GM23338 (cell line): ENCODE data around the gene CCSER2. TPM values are rescaled to one million over a fixed set of nuclear protein-coding genes. Genes with fewer than 3 reads are reported as not detected.

Source experiments
- ATAC-seq: fragments of 200-7000 bp; cut with Tn5 transposase; 3 replicates; pipeline ENCODE4 v1.9.1; 2020
- DNase-seq: peaks from one replicate; pipeline ENCODE4 v3.0.0-alpha.2; 2015; ENCODE audit warnings: low spot score
- H2AFZ ChIP-seq: fragments of 200-600 bp; sonication (generic); 2 replicates; pipeline ENCODE4 v1.8.0; 2016; ENCODE audit warnings: antibody characterized with exemption, mild to moderate bottlenecking, moderate library complexity
- H3F3A ChIP-seq: fragments of 200-600 bp; sonication (generic); replicated peaks from 2 replicates; pipeline ENCODE4 v1.8.0; 2017; ENCODE audit warnings: antibody characterized with exemption, mixed run types, low read depth
- H3K27ac ChIP-seq: fragments of 200-600 bp; sonication (generic); 2 replicates; pipeline ENCODE4 v1.6.1; 2016; ENCODE audit warnings: low read depth
- H3K27me3 ChIP-seq: fragments of 200-600 bp; sonication (generic); 2 replicates; pipeline ENCODE4 v1.8.0; 2016; ENCODE audit warnings: mild to moderate bottlenecking, mixed run types, moderate library complexity; ENCODE audit not compliant: insufficient read depth
- H3K36me3 ChIP-seq: fragments of 200-600 bp; sonication (generic); 2 replicates; pipeline ENCODE4 v1.8.0; 2016; ENCODE audit warnings: mild to moderate bottlenecking; ENCODE audit not compliant: insufficient read depth
- H3K4me1 ChIP-seq: fragments of 200-600 bp; sonication (generic); 2 replicates; pipeline ENCODE4 v1.8.0; 2016; ENCODE audit warnings: mild to moderate bottlenecking, moderate library complexity; ENCODE audit not compliant: insufficient read depth
- H3K4me2 ChIP-seq: fragments of 200-600 bp; sonication (generic); 2 replicates; pipeline ENCODE4 v1.7.1; 2017; ENCODE audit warnings: mixed run types
- H3K4me3 ChIP-seq: fragments of 200-600 bp; sonication (generic); 2 replicates; pipeline ENCODE4 v1.6.1; 2016; ENCODE audit warnings: mixed run types
- H3K79me2 ChIP-seq: fragments of 200-600 bp; sonication (generic); replicated peaks from 2 replicates; pipeline ENCODE4 v1.8.0; 2017; ENCODE audit warnings: mild to moderate bottlenecking; ENCODE audit not compliant: insufficient read depth
- H3K9me2 ChIP-seq: fragments of 200-600 bp; sonication (generic); 2 replicates; pipeline ENCODE4 v1.8.0; 2017; ENCODE audit not compliant: insufficient read depth
- H4K20me1 ChIP-seq: fragments of 200-600 bp; sonication (generic); replicated peaks from 2 replicates; pipeline ENCODE4 v1.8.0; 2017; ENCODE audit warnings: mild to moderate bottlenecking; ENCODE audit not compliant: insufficient read depth
- H3K27ac Mint-ChIP-seq: 2 replicates; pipeline ENCODE4 v1.8.0; 2020; ENCODE audit warnings: inconsistent platforms, mild to moderate bottlenecking, moderate library complexity, mixed read lengths
- H3K27me3 Mint-ChIP-seq: 3 replicates; pipeline ENCODE4 v1.8.0; 2022; ENCODE audit warnings: low read depth, mild to moderate bottlenecking, moderate library complexity, mixed read lengths, inconsistent platforms; ENCODE audit not compliant: insufficient read depth, poor library complexity
- H3K36me3 Mint-ChIP-seq: 3 replicates; pipeline ENCODE4 v1.8.0; 2021; ENCODE audit warnings: low read depth, mild to moderate bottlenecking, inconsistent platforms, moderate library complexity, mixed read lengths
- H3K4me1 Mint-ChIP-seq: 3 replicates; pipeline ENCODE4 v1.8.0; 2020; ENCODE audit warnings: mild to moderate bottlenecking, inconsistent platforms, mixed read lengths
- H3K4me3 Mint-ChIP-seq: 3 replicates; pipeline ENCODE4 v1.8.0; 2021; ENCODE audit warnings: moderate library complexity, mild to moderate bottlenecking, inconsistent platforms, mixed read lengths
- H3K9me3 Mint-ChIP-seq: 3 replicates; pipeline ENCODE4 v1.8.0; 2020; ENCODE audit warnings: moderate library complexity, mild to moderate bottlenecking, inconsistent platforms, mixed read lengths
- EZH2 ChIP-seq: fragments of 200-600 bp; sonication (generic); IDR thresholded peaks from one replicate; pipeline ENCODE4 v1.8.0; 2017; ENCODE audit warnings: antibody characterized with exemption, mild to moderate bottlenecking, low read depth; ENCODE audit not compliant: unreplicated experiment
- EZH2phosphoT487 ChIP-seq: fragments of 200-600 bp; sonication (generic); IDR thresholded peaks from one replicate; pipeline ENCODE4 v1.8.1; 2018; ENCODE audit warnings: antibody characterized with exemption; ENCODE audit not compliant: unreplicated experiment
- JUNB ChIP-seq: IDR thresholded peaks from one replicate; pipeline ENCODE4 v1.6.1; 2016; ENCODE audit warnings: antibody characterized with exemption; ENCODE audit not compliant: unreplicated experiment
- POLR2AphosphoS5 ChIP-seq: IDR thresholded peaks from 2 replicates; pipeline ENCODE4 v1.6.1; 2016; ENCODE audit warnings: antibody characterized with exemption, low read depth
- STAT1 ChIP-seq: IDR thresholded peaks from one replicate; pipeline ENCODE4 v1.6.1; 2016; ENCODE audit warnings: antibody characterized with exemption; ENCODE audit not compliant: unreplicated experiment
- ZNF114 ChIP-seq: fragments of 250-450 bp; sonication (Bioruptor Pico); IDR thresholded peaks from 2 replicates; pipeline ENCODE4 v1.5.0; 2020; ENCODE audit warnings: mild to moderate bottlenecking, moderate library complexity
- ZNF331 ChIP-seq: fragments of 250-450 bp; sonication (Bioruptor Pico); IDR thresholded peaks from 2 replicates; pipeline ENCODE4 v1.5.0; 2020; ENCODE audit warnings: low read depth, mild to moderate bottlenecking, moderate library complexity
- polyA plus RNA-seq: library from polyadenylated mRNA; unstranded; fragments of >200 nt; fragmentation: Nextera tagmentation; extraction: Ambion mirVana; gene quantifications from 2 replicates; pipeline ENCODE4 v1.2.1, GENCODE V29; 2016
- total RNA-seq: library from RNA; depleted of rRNA; stranded (reverse); fragments of >200 nt; shearing (Covaris generic); gene quantifications from 2 replicates; pipeline ENCODE4 v1.2.3, GENCODE V29; 2014
- TF ChIP-seq, protein P1 (sequence below): IDR thresholded peaks from one replicate; pipeline ENCODE4 v1.6.1; 2018; ENCODE audit warnings: antibody characterized with exemption; ENCODE audit not compliant: unreplicated experiment
- TF ChIP-seq, protein P2 (sequence below), 2 experiments: fragments of 200-600 bp in 1 of 2; sonication (generic) in 1 of 2; conservative IDR thresholded peaks; 2 replicates each; pipeline versions ENCODE4 v1.5.1 to v1.6.1; 2016 to 2017; ENCODE audit warnings: antibody characterized with exemption in 2 of 2, low read depth in 2 of 2, mild to moderate bottlenecking in 2 of 2, moderate library complexity in 1 of 2
- TF ChIP-seq, protein P3 (sequence below): IDR thresholded peaks from 2 replicates; pipeline ENCODE4 v1.6.1; 2016; ENCODE audit warnings: antibody characterized with exemption

Gene CCSER2
- total and polyA plus RNA-seq, 2 experiments from 2014 or later, result 30.6 to 37.2 TPM

DNA sequence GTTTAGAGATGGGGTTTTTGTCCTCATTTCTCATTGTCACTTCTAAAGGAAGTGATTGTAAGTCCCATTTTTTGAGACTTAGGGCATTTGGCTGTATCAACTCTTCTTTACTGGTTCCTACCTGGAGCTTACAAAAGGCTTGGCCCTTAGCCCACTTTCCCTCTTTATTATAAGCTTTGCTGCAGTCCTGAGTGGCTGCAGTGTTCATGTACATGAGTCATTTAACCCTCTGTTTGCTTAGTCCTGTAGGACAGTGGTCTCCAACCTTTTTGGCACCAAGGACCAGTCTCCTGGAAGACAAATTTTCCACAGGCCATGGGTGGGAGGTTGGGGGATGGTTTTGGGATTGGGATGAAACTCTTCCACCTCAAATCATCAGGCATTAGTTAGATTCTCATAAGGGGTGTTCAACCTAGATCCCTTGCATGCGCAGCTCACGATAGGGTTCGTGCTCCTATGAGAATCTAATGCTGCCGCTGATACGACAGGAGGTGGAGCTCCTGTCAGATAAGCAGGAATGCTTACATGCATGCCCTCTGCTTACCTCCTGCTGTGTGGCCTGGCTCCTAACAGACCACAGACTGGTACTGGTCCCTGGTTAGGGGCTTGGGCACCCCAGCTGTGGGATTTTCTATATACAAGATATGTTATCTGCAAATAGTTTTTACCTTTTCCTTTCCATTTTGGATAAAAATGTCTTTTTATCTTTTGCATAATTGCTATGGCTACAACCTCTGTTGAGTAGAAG lies 99.7 kb downstream of the CCSER2 start (continued):
- TF ChIP-seq, protein P1, sequence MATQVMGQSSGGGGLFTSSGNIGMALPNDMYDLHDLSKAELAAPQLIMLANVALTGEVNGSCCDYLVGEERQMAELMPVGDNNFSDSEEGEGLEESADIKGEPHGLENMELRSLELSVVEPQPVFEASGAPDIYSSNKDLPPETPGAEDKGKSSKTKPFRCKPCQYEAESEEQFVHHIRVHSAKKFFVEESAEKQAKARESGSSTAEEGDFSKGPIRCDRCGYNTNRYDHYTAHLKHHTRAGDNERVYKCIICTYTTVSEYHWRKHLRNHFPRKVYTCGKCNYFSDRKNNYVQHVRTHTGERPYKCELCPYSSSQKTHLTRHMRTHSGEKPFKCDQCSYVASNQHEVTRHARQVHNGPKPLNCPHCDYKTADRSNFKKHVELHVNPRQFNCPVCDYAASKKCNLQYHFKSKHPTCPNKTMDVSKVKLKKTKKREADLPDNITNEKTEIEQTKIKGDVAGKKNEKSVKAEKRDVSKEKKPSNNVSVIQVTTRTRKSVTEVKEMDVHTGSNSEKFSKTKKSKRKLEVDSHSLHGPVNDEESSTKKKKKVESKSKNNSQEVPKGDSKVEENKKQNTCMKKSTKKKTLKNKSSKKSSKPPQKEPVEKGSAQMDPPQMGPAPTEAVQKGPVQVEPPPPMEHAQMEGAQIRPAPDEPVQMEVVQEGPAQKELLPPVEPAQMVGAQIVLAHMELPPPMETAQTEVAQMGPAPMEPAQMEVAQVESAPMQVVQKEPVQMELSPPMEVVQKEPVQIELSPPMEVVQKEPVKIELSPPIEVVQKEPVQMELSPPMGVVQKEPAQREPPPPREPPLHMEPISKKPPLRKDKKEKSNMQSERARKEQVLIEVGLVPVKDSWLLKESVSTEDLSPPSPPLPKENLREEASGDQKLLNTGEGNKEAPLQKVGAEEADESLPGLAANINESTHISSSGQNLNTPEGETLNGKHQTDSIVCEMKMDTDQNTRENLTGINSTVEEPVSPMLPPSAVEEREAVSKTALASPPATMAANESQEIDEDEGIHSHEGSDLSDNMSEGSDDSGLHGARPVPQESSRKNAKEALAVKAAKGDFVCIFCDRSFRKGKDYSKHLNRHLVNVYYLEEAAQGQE, result no peak
- no peak for TF ChIP-seq STAT1
- TF ChIP-seq EZH2, result no peak
- TF ChIP-seq JUNB, result no peak
- TF ChIP-seq, protein P2, sequence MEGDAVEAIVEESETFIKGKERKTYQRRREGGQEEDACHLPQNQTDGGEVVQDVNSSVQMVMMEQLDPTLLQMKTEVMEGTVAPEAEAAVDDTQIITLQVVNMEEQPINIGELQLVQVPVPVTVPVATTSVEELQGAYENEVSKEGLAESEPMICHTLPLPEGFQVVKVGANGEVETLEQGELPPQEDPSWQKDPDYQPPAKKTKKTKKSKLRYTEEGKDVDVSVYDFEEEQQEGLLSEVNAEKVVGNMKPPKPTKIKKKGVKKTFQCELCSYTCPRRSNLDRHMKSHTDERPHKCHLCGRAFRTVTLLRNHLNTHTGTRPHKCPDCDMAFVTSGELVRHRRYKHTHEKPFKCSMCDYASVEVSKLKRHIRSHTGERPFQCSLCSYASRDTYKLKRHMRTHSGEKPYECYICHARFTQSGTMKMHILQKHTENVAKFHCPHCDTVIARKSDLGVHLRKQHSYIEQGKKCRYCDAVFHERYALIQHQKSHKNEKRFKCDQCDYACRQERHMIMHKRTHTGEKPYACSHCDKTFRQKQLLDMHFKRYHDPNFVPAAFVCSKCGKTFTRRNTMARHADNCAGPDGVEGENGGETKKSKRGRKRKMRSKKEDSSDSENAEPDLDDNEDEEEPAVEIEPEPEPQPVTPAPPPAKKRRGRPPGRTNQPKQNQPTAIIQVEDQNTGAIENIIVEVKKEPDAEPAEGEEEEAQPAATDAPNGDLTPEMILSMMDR (conservative IDR thresholded peaks at IDR 0.05; ENCODE audit: low read depth in 2 of 2), result no peak
- TF ChIP-seq ZNF114, result no peak
- no peak for TF ChIP-seq EZH2phosphoT487
- TF ChIP-seq POLR2AphosphoS5, result no peak
- TF ChIP-seq ZNF331, result no peak
- TF ChIP-seq, protein P3, sequence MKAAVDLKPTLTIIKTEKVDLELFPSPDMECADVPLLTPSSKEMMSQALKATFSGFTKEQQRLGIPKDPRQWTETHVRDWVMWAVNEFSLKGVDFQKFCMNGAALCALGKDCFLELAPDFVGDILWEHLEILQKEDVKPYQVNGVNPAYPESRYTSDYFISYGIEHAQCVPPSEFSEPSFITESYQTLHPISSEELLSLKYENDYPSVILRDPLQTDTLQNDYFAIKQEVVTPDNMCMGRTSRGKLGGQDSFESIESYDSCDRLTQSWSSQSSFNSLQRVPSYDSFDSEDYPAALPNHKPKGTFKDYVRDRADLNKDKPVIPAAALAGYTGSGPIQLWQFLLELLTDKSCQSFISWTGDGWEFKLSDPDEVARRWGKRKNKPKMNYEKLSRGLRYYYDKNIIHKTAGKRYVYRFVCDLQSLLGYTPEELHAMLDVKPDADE, result no peak

DNA sequence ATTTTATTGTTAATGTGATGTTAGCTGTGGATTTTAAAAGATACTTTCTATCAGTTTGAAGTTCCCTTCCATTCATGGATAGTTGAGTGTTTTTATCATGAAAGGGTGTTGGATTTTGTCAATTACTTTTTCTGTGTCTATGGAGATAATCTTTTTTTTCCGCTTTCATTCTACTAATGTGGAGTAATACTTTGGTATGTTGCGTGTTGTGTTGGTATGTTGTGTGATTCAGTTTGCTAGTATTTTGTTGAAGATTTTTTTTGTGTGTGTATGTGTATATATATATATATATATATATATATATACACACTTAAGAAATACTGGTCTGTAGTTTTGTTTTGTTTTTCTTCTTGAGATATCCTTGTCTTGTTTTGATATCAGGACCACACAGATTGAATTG lies 100.3 kb downstream of the CCSER2 start:
- ATAC-seq, result no peak
- DNase-seq, result no peak
- Mint-ChIP-seq H3K27me3 (no peaks in the 10 kb centered on the region), H3K4me1 (peaks cover 8% of the 10 kb centered on the region), H3K36me3 (peaks cover 4% of the 10 kb centered on the region), H3K4me3 (no peak overlapping the region), H3K27ac (no peak overlapping the region), H3K9me3 (peaks cover 4% of the 10 kb centered on the region; the same call in 1 of the 3 replicates)
- Histone ChIP-seq H3K27ac (no peak overlapping the region), H3F3A (no peaks in the 10 kb centered on the region), H4K20me1 (no peaks in the 10 kb centered on the region), H3K4me2 (no peak overlapping the region), H3K4me1 (no peaks in the 10 kb centered on the region), H3K27me3 (no peaks in the 10 kb centered on the region), H3K36me3 (no peaks in the 10 kb centered on the region), H3K4me3 (no peak overlapping the region), H2AFZ (no peak overlapping the region), H3K79me2 (peaks cover 18% of the 10 kb centered on the region), H3K9me2 (no peaks in the 10 kb centered on the region)
- TF ChIP-seq, protein P2 (conservative IDR thresholded peaks at IDR 0.05; ENCODE audit: low read depth in 2 of 2), result no peak
- TF ChIP-seq EZH2phosphoT487, result no peak
- no peak for TF ChIP-seq ZNF114
- no peak for TF ChIP-seq STAT1
- no peak for TF ChIP-seq POLR2AphosphoS5
- TF ChIP-seq, protein P3, result no peak
- TF ChIP-seq JUNB, result no peak
- TF ChIP-seq, protein P1, result no peak
